Measurements from ENCODE around the gene DNTTIP2. TPM values are rescaled to one million over a fixed set of nuclear protein-coding genes. Genes with fewer than 3 reads are reported as not detected.

The DNTTIP2 gene
- total RNA-seq, 1 donor from 2014 or later: 48.2 TPM

GRCh38 chr1:93905051-93905450 lies 26.0 kb upstream of the DNTTIP2 start:
- Histone ChIP-seq H3K36me3 (ENCODE audit: control insufficient read depth, insufficient read depth, low read length) (no peaks in the 10 kb centered on the region), H3K4me3 (ENCODE audit: low read depth, low read length) (no peak overlapping the region), H3K27me3 (ENCODE audit: control insufficient read depth, insufficient read depth, low read length) (no peaks in the 10 kb centered on the region)
- no peak for TF ChIP-seq CTCF (IDR thresholded peaks at IDR 0.05; ENCODE audit: insufficient read depth, low read length, poor library complexity, severe bottlenecking)
- DNase-seq (ENCODE audit: low read depth): no peak

GRCh38 chr1:93904228-93904627 lies 25.2 kb upstream of the DNTTIP2 start:
- H3K36me3 ChIP-seq (ENCODE audit: control insufficient read depth, insufficient read depth, low read length): no peaks in the 10 kb centered on the region
- no peak for TF ChIP-seq CTCF (IDR thresholded peaks at IDR 0.05; ENCODE audit: insufficient read depth, low read length, poor library complexity, severe bottlenecking)
- H3K4me3 ChIP-seq (ENCODE audit: low read depth, low read length): no peak overlapping the region
- DNase-seq (ENCODE audit: low read depth): no peak
- no peaks in the 10 kb centered on the region for H3K27me3 ChIP-seq (ENCODE audit: control insufficient read depth, insufficient read depth, low read length)

- no peak overlapping the region for H3K4me3 ChIP-seq (ENCODE audit: low read depth, low read length)
- no peak for TF ChIP-seq CTCF (IDR thresholded peaks at IDR 0.05; ENCODE audit: insufficient read depth, low read length, poor library complexity, severe bottlenecking)
- no peak for DNase-seq (ENCODE audit: low read depth)
- H3K36me3 ChIP-seq (ENCODE audit: control insufficient read depth, insufficient read depth, low read length): no peaks in the 10 kb centered on the region
- H3K27me3 ChIP-seq (ENCODE audit: control insufficient read depth, insufficient read depth, low read length): no peaks in the 10 kb centered on the region
These were observed 21.9 kb upstream of the DNTTIP2 start for GRCh38 chr1:93900723-93901504.

GRCh38 chr1:93899543-93900207 lies 20.7 kb upstream of the DNTTIP2 start:
- TF ChIP-seq CTCF (IDR thresholded peaks at IDR 0.05; ENCODE audit: insufficient read depth, low read length, poor library complexity, severe bottlenecking): no peak
- H3K36me3 ChIP-seq (ENCODE audit: control insufficient read depth, insufficient read depth, low read length): no peaks in the 10 kb centered on the region
- H3K27me3 ChIP-seq (ENCODE audit: control insufficient read depth, insufficient read depth, low read length): no peaks in the 10 kb centered on the region
- no peak for DNase-seq (ENCODE audit: low read depth)
- no peak overlapping the region for H3K4me3 ChIP-seq (ENCODE audit: low read depth, low read length)

- no peak for DNase-seq (ENCODE audit: low read depth)
- Histone ChIP-seq H3K4me3 (ENCODE audit: low read depth, low read length) (no peak overlapping the region), H3K27me3 (ENCODE audit: control insufficient read depth, insufficient read depth, low read length) (no peaks in the 10 kb centered on the region), H3K36me3 (ENCODE audit: control insufficient read depth, insufficient read depth, low read length) (no peaks in the 10 kb centered on the region)
- no peak for TF ChIP-seq CTCF (IDR thresholded peaks at IDR 0.05; ENCODE audit: insufficient read depth, low read length, poor library complexity, severe bottlenecking)
These were observed 9.9 kb upstream of the DNTTIP2 start for GRCh38 chr1:93888900-93889299.
